ENCODE measurements around the gene MON1B.
"Not testable (repeated sequence)": the region's sequence is repeated elsewhere in the genome, so short reads cannot be mapped to it uniquely, and the experiment has no call there.

Gene MON1B

DNA sequence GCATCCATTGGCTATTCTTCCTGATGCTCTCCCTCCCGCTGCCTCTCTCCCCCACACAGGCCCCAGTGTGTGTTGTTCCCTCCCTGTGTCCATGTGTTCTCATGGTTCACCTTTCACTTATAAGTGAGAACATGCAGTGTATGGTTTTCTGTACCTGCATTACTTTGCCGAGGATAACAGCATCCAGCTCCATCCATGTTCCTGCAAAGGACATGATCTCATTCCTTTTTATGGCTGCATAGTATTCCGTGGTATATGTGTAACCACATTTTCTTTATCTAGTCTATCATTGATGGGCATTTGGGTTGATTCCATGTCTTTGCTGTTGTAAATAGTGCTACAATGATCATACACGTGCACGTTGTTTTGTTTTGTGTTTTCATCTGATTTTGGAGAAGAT lies 51.5 kb downstream of the MON1B start:
- not testable (repeated sequence) for H3K4ac ChIP-seq (ENCODE audit: low read depth, low read length); H3K4me2 ChIP-seq (ENCODE audit: low read length); H3K9me3 ChIP-seq (ENCODE audit: insufficient read depth, low read depth, low read length); H2BK12ac ChIP-seq (ENCODE audit: low read length); H3K23ac ChIP-seq (ENCODE audit: low read length); H4K12ac ChIP-seq (ENCODE audit: low read depth, low read length); H3K79me2 ChIP-seq (ENCODE audit: control insufficient read depth, insufficient read depth, low read length, poor library complexity); H2BK5ac ChIP-seq (ENCODE audit: low read depth, low read length, poor library complexity); H2AK5ac ChIP-seq (ENCODE audit: low read length); H3K36me3 ChIP-seq (ENCODE audit: control insufficient read depth in 1 of 2, insufficient read depth in 2 of 2, low read length in 2 of 2); H3K9ac ChIP-seq (ENCODE audit: low read length); H2AFZ ChIP-seq (ENCODE audit: insufficient read depth, low read length, poor library complexity); H4K8ac ChIP-seq (ENCODE audit: low read depth, low read length); DNase-seq; H4K91ac ChIP-seq (ENCODE audit: low read depth, low read length); H3K27ac ChIP-seq (ENCODE audit: low read depth, low read length); H3K14ac ChIP-seq (ENCODE audit: low read length); H2BK120ac ChIP-seq (ENCODE audit: insufficient read depth, low read length, poor library complexity); H3K4me3 ChIP-seq (ENCODE audit: low read depth, low read length); H3K79me1 ChIP-seq (ENCODE audit: low read length); H3K27me3 ChIP-seq (ENCODE audit: insufficient read depth, low read length); H3K18ac ChIP-seq (ENCODE audit: low read length)
- peaks cover 6 to 17% of the 10 kb centered on the region in 2 experiments for H3K4me1 ChIP-seq (ENCODE audit: control insufficient read depth in 1 of 2, insufficient read depth in 2 of 2, low read length in 2 of 2)
- WGBS (ENCODE audit: extremely low coverage, insufficient coverage, insufficient read length) = no CpG with 5 or more reads among the region's 5 CpGs

DNA sequence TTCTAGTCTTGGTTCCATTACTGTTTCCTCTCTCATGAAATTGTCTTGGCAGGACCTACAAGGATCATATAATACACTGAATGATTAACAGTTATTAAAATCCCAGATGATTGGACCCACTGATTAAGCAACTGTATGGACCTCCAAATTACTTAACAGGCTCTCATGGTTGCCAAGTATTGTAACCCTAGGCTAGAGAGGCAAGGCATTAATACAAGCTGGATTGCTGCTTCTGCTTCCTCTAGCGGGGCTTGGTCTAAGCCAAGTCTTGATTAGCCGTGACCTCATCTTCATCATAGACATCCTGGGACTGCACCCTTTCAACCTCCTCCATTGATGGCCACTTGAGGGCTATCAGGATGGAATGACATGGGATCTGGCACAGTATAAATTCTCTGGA lies 55.2 kb downstream of the MON1B start:
- H3K27me3 ChIP-seq (ENCODE audit: insufficient read depth, low read length) = no peaks in the 10 kb centered on the region
- H2AK5ac ChIP-seq (ENCODE audit: low read length) = no peak overlapping the region
- H3K23ac ChIP-seq (ENCODE audit: low read length) = no peak overlapping the region
- H3K4me3 ChIP-seq (ENCODE audit: low read depth, low read length) = no peak overlapping the region
- H3K27ac ChIP-seq (ENCODE audit: low read depth, low read length) = no peak overlapping the region
- H3K36me3 ChIP-seq (ENCODE audit: control insufficient read depth in 1 of 2, insufficient read depth in 2 of 2, low read length in 2 of 2) = peaks cover 0 to 2% of the 10 kb centered on the region in 2 experiments
- no peak overlapping the region for H4K8ac ChIP-seq (ENCODE audit: low read depth, low read length)
- no peak overlapping the region for H3K4ac ChIP-seq (ENCODE audit: low read depth, low read length)
- H3K14ac ChIP-seq (ENCODE audit: low read length) = no peak overlapping the region
- no peak overlapping the region for H4K12ac ChIP-seq (ENCODE audit: low read depth, low read length)
- H3K18ac ChIP-seq (ENCODE audit: low read length) = no peak overlapping the region
- H2AFZ ChIP-seq (ENCODE audit: insufficient read depth, low read length, poor library complexity) = no peak overlapping the region
- H2BK120ac ChIP-seq (ENCODE audit: insufficient read depth, low read length, poor library complexity) = no peak overlapping the region
- no peak overlapping the region for H3K4me2 ChIP-seq (ENCODE audit: low read length)
- H3K4me1 ChIP-seq (ENCODE audit: control insufficient read depth in 1 of 2, insufficient read depth in 2 of 2, low read length in 2 of 2) = no peaks in the 10 kb centered on the region
- H3K9me3 ChIP-seq (ENCODE audit: insufficient read depth, low read depth, low read length) = no peaks in the 10 kb centered on the region
- DNase-seq = no peak
- H3K9ac ChIP-seq (ENCODE audit: low read length) = no peak overlapping the region
- no peak overlapping the region for H4K91ac ChIP-seq (ENCODE audit: low read depth, low read length)
- WGBS (ENCODE audit: extremely low coverage, insufficient coverage, insufficient read length) = no CpG with 5 or more reads among the region's 2 CpGs
- H2BK5ac ChIP-seq (ENCODE audit: low read depth, low read length, poor library complexity) = no peak overlapping the region
- H3K79me1 ChIP-seq (ENCODE audit: low read length) = no peaks in the 10 kb centered on the region
- no peaks in the 10 kb centered on the region for H3K79me2 ChIP-seq (ENCODE audit: control insufficient read depth, insufficient read depth, low read length, poor library complexity)
- no peak overlapping the region for H2BK12ac ChIP-seq (ENCODE audit: low read length)

DNA sequence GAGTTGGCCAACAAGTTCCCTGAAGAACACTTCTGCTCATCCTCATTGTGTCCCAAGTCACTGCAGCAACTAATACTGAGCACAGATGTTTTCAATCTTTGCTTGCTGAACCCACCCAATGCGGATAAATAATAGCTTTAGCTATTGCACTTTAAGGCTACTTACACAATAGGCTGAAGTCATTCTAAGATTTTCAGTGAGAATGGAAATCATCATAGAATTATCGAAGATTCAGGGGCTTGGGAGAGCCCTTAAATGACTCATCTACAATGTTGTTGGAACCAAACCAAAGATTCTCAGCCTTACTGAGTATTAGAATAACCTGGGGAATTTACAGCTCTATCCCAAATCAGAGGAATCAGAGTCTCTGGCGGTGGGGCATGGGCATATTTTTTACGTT lies 59.4 kb downstream of the MON1B start:
- Histone ChIP-seq H3K79me2 (ENCODE audit: control insufficient read depth, insufficient read depth, low read length, poor library complexity) (no peaks in the 10 kb centered on the region), H2AK5ac (ENCODE audit: low read length) (no peak overlapping the region), H2BK5ac (ENCODE audit: low read depth, low read length, poor library complexity) (no peak overlapping the region), H2BK120ac (ENCODE audit: insufficient read depth, low read length, poor library complexity) (no peak overlapping the region), H3K9ac (ENCODE audit: low read length) (no peak overlapping the region), H2BK12ac (ENCODE audit: low read length) (no peak overlapping the region), H3K36me3 (ENCODE audit: control insufficient read depth in 1 of 2, insufficient read depth in 2 of 2, low read length in 2 of 2) (peaks cover 0 to 2% of the 10 kb centered on the region in 2 experiments), H3K4me1 (ENCODE audit: control insufficient read depth in 1 of 2, insufficient read depth in 2 of 2, low read length in 2 of 2) (no peaks in the 10 kb centered on the region), H3K14ac (ENCODE audit: low read length) (no peak overlapping the region), H3K23ac (ENCODE audit: low read length) (no peak overlapping the region), H3K4ac (ENCODE audit: low read depth, low read length) (no peak overlapping the region), H3K4me3 (ENCODE audit: low read depth, low read length) (no peak overlapping the region), H3K4me2 (ENCODE audit: low read length) (no peak overlapping the region), H4K91ac (ENCODE audit: low read depth, low read length) (no peak overlapping the region), H4K12ac (ENCODE audit: low read depth, low read length) (no peak overlapping the region), H3K27ac (ENCODE audit: low read depth, low read length) (no peak overlapping the region), H2AFZ (ENCODE audit: insufficient read depth, low read length, poor library complexity) (no peak overlapping the region), H3K9me3 (ENCODE audit: insufficient read depth, low read depth, low read length) (no peaks in the 10 kb centered on the region), H3K27me3 (ENCODE audit: insufficient read depth, low read length) (no peaks in the 10 kb centered on the region), H3K79me1 (ENCODE audit: low read length) (no peaks in the 10 kb centered on the region), H3K18ac (ENCODE audit: low read length) (no peak overlapping the region), H4K8ac (ENCODE audit: low read depth, low read length) (no peak overlapping the region)
- no peak for DNase-seq
- no CpG with 5 or more reads among the region's 4 CpGs for WGBS (ENCODE audit: extremely low coverage, insufficient coverage, insufficient read length)
